HepG2 (cell line): ENCODE results near the gene CNTFR. TPM values are rescaled to one million over a fixed set of nuclear protein-coding genes. Genes with fewer than 3 reads are reported as not detected.

Experiments used
- ATAC-seq: fragments of 200-7000 bp; cut with Tn5 transposase; 3 replicates; pipeline ENCODE4 v1.9.1; 2020; ENCODE audit warnings: mild to moderate bottlenecking, moderate library complexity
- BruUV-seq: library from RNA; stranded (reverse); fragments of 400-500 nt; replicated peaks from 2 replicates; lab custom pipeline; 2021; lab: Mats Ljungman, UMichigan
- CTCF ChIA-PET: fragments of 300-600 bp; formaldehyde crosslinking; extraction: SDS; loops from one replicate; lab custom pipeline; 2021; ENCODE audit warnings: low total read pairs, inconsistent platforms, low intra/inter-chr PET ratio; lab: Yijun Ruan, JAX
- POLR2A ChIA-PET: fragments of 350-600 bp; sonication (Branson Sonifier 250); formaldehyde crosslinking; loops from one replicate; lab custom pipeline; 2020; ENCODE audit warnings: antibody characterized with exemption, inconsistent platforms; lab: Yijun Ruan, JAX
- DNase-seq: peaks from one replicate; pipeline ENCODE4 v3.0.0-alpha.2; 2015; ENCODE audit warnings: low spot score
- FAIRE-seq: peaks from 3 replicates; lab custom pipeline; 2011; peaks lifted over from hg19 to GRCh38; lab: Jason Lieb, UNC
- H2AFZ ChIP-seq: one replicate; pipeline ENCODE4 v1.6.1; 2011; ENCODE audit warnings: low read length, inconsistent platforms
- H3K27ac ChIP-seq: fragments of 300-600 bp; 3 replicates; pipeline ENCODE4 v1.8.0; 2011; ENCODE audit warnings: mixed run types, mild to moderate bottlenecking, mixed read lengths, low read length, inconsistent platforms; ENCODE audit not compliant: insufficient read depth; ENCODE audit errors: extremely low read length
- H3K27me3 ChIP-seq, 2 experiments: fragments of 200-600 bp in 1 of 2; 2 replicates in 1 of 2; 3 replicates in 1 of 2; pipeline versions ENCODE4 v1.6.0 to v1.8.0; 2011; ENCODE audit warnings: low read length in 2 of 2, mild to moderate bottlenecking in 2 of 2, moderate library complexity in 2 of 2, inconsistent platforms in 1 of 2; ENCODE audit not compliant: insufficient read depth in 2 of 2, control insufficient read depth in 1 of 2
- H3K36me3 ChIP-seq, 2 experiments: fragments of 200-600 bp in 1 of 2; replicated peaks in 1 of 2; 2 replicates in 1 of 2; 3 replicates in 1 of 2; pipeline versions ENCODE4 v1.5.1 to v1.8.0; 2011; ENCODE audit warnings: low read length in 2 of 2, inconsistent platforms in 1 of 2; ENCODE audit not compliant: insufficient read depth in 2 of 2, control insufficient read depth in 1 of 2
- H3K4me1 ChIP-seq: 2 replicates; pipeline ENCODE4 v1.5.1; 2012; ENCODE audit warnings: low read length, inconsistent platforms; ENCODE audit not compliant: insufficient read depth
- H3K4me2 ChIP-seq: 2 replicates; pipeline ENCODE4 v1.6.0; 2011; ENCODE audit warnings: low read depth, low read length, inconsistent platforms
- H3K4me3 ChIP-seq, 3 experiments: fragments of 200-600 bp in 1 of 3; sonication (generic), shearing (Covaris generic) in 1 of 3; replicated peaks in 1 of 3; 2 replicates each; pipeline ENCODE4 v1.5.1; 2011 to 2016; ENCODE audit warnings: low read length in 3 of 3, inconsistent platforms in 2 of 3, low read depth in 2 of 3, mild to moderate bottlenecking in 2 of 3, control low read depth in 1 of 3, mixed read lengths in 1 of 3; ENCODE audit not compliant: insufficient read depth in 1 of 3
- H3K79me2 ChIP-seq: one replicate; pipeline ENCODE4 v1.6.1; 2011; ENCODE audit warnings: low read length, inconsistent platforms; ENCODE audit not compliant: insufficient read depth
- H3K9ac ChIP-seq: 2 replicates; pipeline ENCODE4 v1.6.0; 2011; ENCODE audit warnings: mild to moderate bottlenecking, low read depth, low read length, inconsistent platforms; ENCODE audit not compliant: insufficient read depth
- H3K9me3 ChIP-seq: 2 replicates; pipeline ENCODE4 v1.5.1; 2012; ENCODE audit warnings: mild to moderate bottlenecking, low read length
- H4K20me1 ChIP-seq: 2 replicates; pipeline ENCODE4 v1.6.0; 2011; ENCODE audit warnings: inconsistent platforms, mild to moderate bottlenecking, low read length, moderate library complexity; ENCODE audit not compliant: insufficient read depth
- CTCF ChIP-seq: sonication (generic); formaldehyde crosslinking; IDR thresholded peaks from 2 replicates; pipeline ENCODE4 v1.5.0; 2020; ENCODE audit warnings: mild to moderate bottlenecking, missing genetic modification reagents, moderate library complexity
- HDAC1 ChIP-seq: sonication (generic); formaldehyde crosslinking; IDR thresholded peaks from 2 replicates; pipeline ENCODE4 v1.5.1; 2020; ENCODE audit warnings: mild to moderate bottlenecking, missing genetic modification reagents
- SIX1 ChIP-seq: sonication (generic); formaldehyde crosslinking; IDR thresholded peaks from 2 replicates; pipeline ENCODE4 v1.4.0; 2020; ENCODE audit warnings: missing genetic modification reagents, borderline replicate concordance
- STAG1 ChIP-seq: sonication (generic); formaldehyde crosslinking; IDR thresholded peaks from 2 replicates; pipeline ENCODE4 v1.4.0; 2020; ENCODE audit warnings: missing genetic modification reagents
- THAP7 ChIP-seq: sonication (generic); formaldehyde crosslinking; IDR thresholded peaks from 2 replicates; pipeline ENCODE4 v1.8.1; 2023; ENCODE audit warnings: mild to moderate bottlenecking, missing genetic modification reagents
- ZBTB20 ChIP-seq: sonication (generic); formaldehyde crosslinking; IDR thresholded peaks from 2 replicates; pipeline ENCODE4 v1.8.1; 2023; ENCODE audit warnings: missing genetic modification reagents, low read depth, mild to moderate bottlenecking, borderline replicate concordance
- ZBTB42 ChIP-seq: sonication (generic); formaldehyde crosslinking; IDR thresholded peaks from 2 replicates; pipeline ENCODE4 v1.5.0; 2020; ENCODE audit warnings: mild to moderate bottlenecking, missing genetic modification reagents
- ZNF331 ChIP-seq: sonication (generic); formaldehyde crosslinking; IDR thresholded peaks from 2 replicates; pipeline ENCODE4 v1.4.0; 2020; ENCODE audit warnings: missing genetic modification reagents
- ZSCAN25 ChIP-seq: sonication (generic); formaldehyde crosslinking; IDR thresholded peaks from 2 replicates; pipeline ENCODE4 v1.8.0; 2022; ENCODE audit warnings: mild to moderate bottlenecking, missing genetic modification reagents
- WGBS: methylation state at CpG from one replicate; pipeline ENCODE4 v1.1.6; 2017; ENCODE audit warnings: low lambda C conversion rate; 5-methylcytosine and 5-hydroxymethylcytosine counted together
- in situ Hi-C: cut with HindIII; loops from 2 replicates; pipeline ENCODE4 v1.10.0; 2017; ENCODE audit warnings: low pct_unique_long_range_greater_than_20kb; ENCODE audit not compliant: extremely low pct_ligation_motif_present
- intact Hi-C: fragments of 100-400 bp; cut with micrococcal nuclease; formaldehyde crosslinking; loops from one replicate; pipeline ENCODE4 v1.10.0; 2022; ENCODE audit not compliant: unreplicated experiment
- polyA plus RNA-seq, 8 experiments: library from polyadenylated mRNA; depleted of rRNA in 3 of 8; stranded (reverse) in 7 of 8; unstranded in 1 of 8; fragments of >200 nt; fragmentation: Illumina TruSeq in 4 of 8; extraction: Trizol in 4 of 8; gene quantifications; 2 replicates each; pipeline versions ENCODE4 v1.2.1 to v1.2.3, GENCODE V29; 2011 to 2016; ENCODE audit warnings: low read depth in 4 of 8, missing spikeins in 1 of 8, mixed read lengths in 1 of 8; ENCODE audit not compliant: insufficient read depth in 1 of 8
- total RNA-seq, 5 experiments: library from RNA; depleted of rRNA; stranded (reverse); fragments of >200 nt; fragmentation: Illumina TruSeq; extraction: Trizol; gene quantifications; 2 replicates each; pipeline ENCODE4 v1.2.3, GENCODE V29; 2016; ENCODE audit warnings: low read depth in 1 of 5

Gene CNTFR
- total and polyA plus RNA-seq, 2 of the 13 experiments (the other 11 are each of a cell fraction or from before 2014, with no cell fraction given), result not detected

GRCh38 chr9:34562135-34562745 is 27.3 kb downstream of the CNTFR start:
- Histone ChIP-seq H3K27me3 (peaks cover 2 to 55% of the 10 kb centered on the region in 2 experiments; a peak in 3 of 5 replicates), H3K4me3 (no peak overlapping the region), H3K9ac (no peak overlapping the region), H3K9me3 (no peaks in the 10 kb centered on the region), H3K4me1 (peaks cover 20% of the 10 kb centered on the region), H3K36me3 (no peaks in the 10 kb centered on the region), H4K20me1 (no peaks in the 10 kb centered on the region; the same call in 1 of the 2 replicates), H2AFZ (no peak overlapping the region), H3K79me2 (no peaks in the 10 kb centered on the region), H3K4me2 (no peak overlapping the region), H3K27ac (no peak overlapping the region)
- ChIA-PET POLR2A (interaction anchor here (1.1 kb wide), 1 partner anchor 60 kb away, joined by 3 read pairs; no protein-coding TSS in a partner anchor), CTCF (interaction anchor here (1.6 kb wide), 1 partner anchor 29 kb away, joined by 10 read pairs; no protein-coding TSS in a partner anchor)
- no TSS peak for BruUV-seq
- intact Hi-C loops (no loop called here), in situ Hi-C loops (no loop called here)
- FAIRE-seq (no peak), DNase-seq (no peak), ATAC-seq (no peak)
- 17% methylated on average over 6 of the region's 7 CpGs for WGBS
- TF ChIP-seq HDAC1 (no peak), ZBTB42 (CRISPR knock-in tag) (no peak), ZNF331 (CRISPR knock-in tag) (no peak), ZSCAN25 (CRISPR knock-in tag) (no peak), CTCF (peak; percentile 59), STAG1 (peak; percentile 31; the same call in 1 of the 2 replicates), ZBTB20 (no peak), THAP7 (CRISPR knock-in tag) (no peak), SIX1 (no peak)
